HG03039 (cell line): Measurements from ENCODE around the gene FHAD1.
"Not testable (repeated sequence)": the region's sequence is repeated elsewhere in the genome, so short reads cannot be mapped to it uniquely, and the experiment has no call there.

Source experiments
- ATAC-seq: cut with Tn5 transposase; IDR thresholded peaks from one replicate; pipeline ENCODE4 v1.9.1; 2021; ENCODE audit warnings: mild to moderate bottlenecking, moderate library complexity; ENCODE audit not compliant: unreplicated experiment

FHAD1 gene

GRCh38 chr1:15303935-15304334 lies 56.9 kb downstream of the FHAD1 start:
- no peak for ATAC-seq

GRCh38 chr1:15304708-15305467 lies 57.9 kb downstream of the FHAD1 start:
- ATAC-seq = no peak

- ATAC-seq = no peak
Observed at GRCh38 chr1:15305468-15305770, 58.4 kb downstream of the FHAD1 start.

- not testable (repeated sequence) for ATAC-seq
Observed at GRCh38 chr1:15306352-15306751, 59.3 kb downstream of the FHAD1 start.

GRCh38 chr1:15308135-15308534 lies 61.1 kb downstream of the FHAD1 start:
- ATAC-seq = no peak

- no peak for ATAC-seq
Observed at GRCh38 chr1:15308621-15309027, 61.6 kb downstream of the FHAD1 start.

GRCh38 chr1:15309687-15310086 lies 62.7 kb downstream of the FHAD1 start:
- no peak for ATAC-seq

GRCh38 chr1:15310544-15310943 lies 63.5 kb downstream of the FHAD1 start:
- no peak for ATAC-seq

GRCh38 chr1:15311122-15311822 lies 64.2 kb downstream of the FHAD1 start:
- ATAC-seq = no peak

GRCh38 chr1:15311880-15312279 lies 64.9 kb downstream of the FHAD1 start:
- no peak for ATAC-seq

- no peak for ATAC-seq
Observed at GRCh38 chr1:15312626-15313411, 65.8 kb downstream of the FHAD1 start.

GRCh38 chr1:15314328-15315281 lies 67.6 kb downstream of the FHAD1 start:
- ATAC-seq = no peak

GRCh38 chr1:15315815-15316214 lies 68.8 kb downstream of the FHAD1 start:
- ATAC-seq = no peak

GRCh38 chr1:15316510-15316909 lies 69.5 kb downstream of the FHAD1 start:
- ATAC-seq = no peak

GRCh38 chr1:15320267-15320666 lies 73.2 kb downstream of the FHAD1 start:
- ATAC-seq = no peak

GRCh38 chr1:15321601-15322000 lies 74.6 kb downstream of the FHAD1 start:
- no peak for ATAC-seq

- no peak for ATAC-seq
Observed at GRCh38 chr1:15322648-15323350, 75.8 kb downstream of the FHAD1 start.

GRCh38 chr1:15323351-15323988 lies 76.4 kb downstream of the FHAD1 start:
- no peak for ATAC-seq

GRCh38 chr1:15323989-15324868 lies 77.2 kb downstream of the FHAD1 start:
- ATAC-seq = no peak
